CD4-positive, alpha-beta T cell (primary cell): ENCODE results near the gene CTIF. TPM values are rescaled to one million over a fixed set of nuclear protein-coding genes. Genes with fewer than 3 reads are reported as not detected.

Source experiments
- ATAC-seq: fragments of 200-7000 bp; cut with Tn5 transposase; one replicate; pipeline ENCODE4 v1.10.0; 2022; ENCODE audit warnings: mild to moderate bottlenecking; ENCODE audit not compliant: poor library complexity
- CTCF ChIA-PET: fragments of 350-600 bp; sonication (Branson Sonifier 250); formaldehyde crosslinking; loops from one replicate; lab custom pipeline; 2021; ENCODE audit warnings: antibody characterized with exemption, inconsistent platforms; lab: Charles Lee
- POLR2A ChIA-PET: fragments of 350-600 bp; sonication (Branson Sonifier 250); formaldehyde crosslinking; loops from one replicate; lab custom pipeline; 2021; ENCODE audit warnings: antibody characterized with exemption, inconsistent platforms; lab: Charles Lee
- DNase-seq, 14 experiments: peaks; one replicate each; pipeline ENCODE4 v3.0.0-alpha.2; 2013 to 2020; ENCODE audit warnings: mixed read lengths in 2 of 14
- H3K27ac ChIP-seq, 2 donors: one replicate each; pipeline versions ENCODE4 v1.5.1 to v1.7.0; 2013; ENCODE audit warnings: low read length in 2 of 2, low read depth in 1 of 2, mild to moderate bottlenecking in 1 of 2
- H3K27me3 ChIP-seq, 2 experiments: 1 replicate in 1 of 2; 2 replicates in 1 of 2; pipeline versions ENCODE4 v1.6.1 to v1.7.0; 2013; ENCODE audit warnings: low read length in 2 of 2, control low read depth in 1 of 2, mild to moderate bottlenecking in 1 of 2, moderate library complexity in 1 of 2; ENCODE audit not compliant: insufficient read depth in 2 of 2, control insufficient read depth in 1 of 2
- H3K36me3 ChIP-seq: one replicate; pipeline ENCODE4 v1.6.1; 2013; ENCODE audit warnings: low read length, control low read depth; ENCODE audit not compliant: insufficient read depth
- H3K4me1 ChIP-seq: one replicate; pipeline ENCODE4 v1.6.1; 2013; ENCODE audit warnings: low read length, control low read depth; ENCODE audit not compliant: insufficient read depth
- H3K4me3 ChIP-seq: one replicate; pipeline ENCODE4 v1.5.1; 2013; ENCODE audit warnings: mild to moderate bottlenecking, low read length, moderate library complexity
- H3K9me3 ChIP-seq, 2 experiments: 1 replicate in 1 of 2; 2 replicates in 1 of 2; pipeline versions ENCODE4 v1.6.1 to v1.7.0; 2013; ENCODE audit warnings: low read length in 2 of 2, mild to moderate bottlenecking in 2 of 2, control low read depth in 1 of 2, moderate library complexity in 1 of 2; ENCODE audit not compliant: control insufficient read depth in 1 of 2, insufficient read depth in 1 of 2
- H3K27ac Mint-ChIP-seq: one replicate; pipeline ENCODE4 v1.8.0; 2020; ENCODE audit warnings: mixed read lengths
- H3K27me3 Mint-ChIP-seq: one replicate; pipeline ENCODE4 v1.8.0; 2021; ENCODE audit warnings: mixed read lengths
- H3K36me3 Mint-ChIP-seq: one replicate; pipeline ENCODE4 v1.8.0; 2021; ENCODE audit warnings: low read depth, mixed read lengths
- H3K4me1 Mint-ChIP-seq: one replicate; pipeline ENCODE4 v1.8.0; 2021; ENCODE audit warnings: low read depth, mixed read lengths
- H3K4me3 Mint-ChIP-seq: one replicate; pipeline ENCODE4 v1.8.0; 2020; ENCODE audit warnings: mild to moderate bottlenecking, mixed read lengths
- H3K9me3 Mint-ChIP-seq: one replicate; pipeline ENCODE4 v1.8.0; 2020; ENCODE audit warnings: mixed read lengths
- CTCF ChIP-seq: fragments of 200-600 bp; IDR thresholded peaks from one replicate; pipeline ENCODE4 v1.8.0; 2022; ENCODE audit warnings: antibody characterized with exemption, mild to moderate bottlenecking
- intact Hi-C, 2 experiments: fragments of 100-400 bp; cut with DNase I in 1 of 2; cut with micrococcal nuclease in 1 of 2; formaldehyde crosslinking; loops; one replicate each; pipeline versions ENCODE4 v1.15.1 to v1.9.0; 2023 to 2025; cut with DNase I, micrococcal nuclease
- total RNA-seq, 174 experiments: library from RNA in 2 of 174; stranded (reverse) in 2 of 174; gene quantifications; one replicate each; pipeline ENCODE4 v1.2.3 and lab custom pipeline; 2021 to 2026

Gene CTIF
- total RNA-seq, 2 experiments from 2014 or later: 1.1 to 2.9 TPM

- no peak for TF ChIP-seq CTCF
- intact Hi-C loops: no loop called here
- Histone ChIP-seq H3K9me3 (no peaks in the 10 kb centered on the region), H3K4me1 (no peaks in the 10 kb centered on the region), H3K4me3 (no peak overlapping the region), H3K27me3 (no peaks in the 10 kb centered on the region), H3K36me3 (no peaks in the 10 kb centered on the region), H3K27ac (no peak overlapping the region)
- H3K4me1 Mint-ChIP-seq: no peaks in the 10 kb centered on the region
- H3K27ac Mint-ChIP-seq: no peak overlapping the region
- ATAC-seq (no peak), DNase-seq (no peak)
- H3K4me3 Mint-ChIP-seq: no peak overlapping the region
- no peaks in the 10 kb centered on the region for H3K36me3 Mint-ChIP-seq
- peaks cover 5% of the 10 kb centered on the region for H3K27me3 Mint-ChIP-seq
- CTCF ChIA-PET: interaction anchor here (0.7 kb wide), 1 partner anchor 14 kb away, joined by 3 read pairs; no protein-coding TSS in a partner anchor
- POLR2A ChIA-PET: no interaction called here
- no peaks in the 10 kb centered on the region for H3K9me3 Mint-ChIP-seq
Observed at GRCh38 chr18:48631851-48632250, 93.0 kb downstream of the CTIF start.

- ATAC-seq: no peak
- no peaks in the 10 kb centered on the region for H3K36me3 Mint-ChIP-seq
- POLR2A ChIA-PET: no interaction called here
Observed at GRCh38 chr18:48632676-48633257, 93.9 kb downstream of the CTIF start.

GRCh38 chr18:48634491-48634890 lies 95.7 kb downstream of the CTIF start:
- Mint-ChIP-seq H3K4me3 (no peak overlapping the region), H3K27ac (no peak overlapping the region), H3K4me1 (no peaks in the 10 kb centered on the region), H3K36me3 (no peaks in the 10 kb centered on the region), H3K9me3 (no peaks in the 10 kb centered on the region), H3K27me3 (peaks cover 5% of the 10 kb centered on the region)
- Histone ChIP-seq H3K27ac (no peak overlapping the region), H3K27me3 (no peaks in the 10 kb centered on the region), H3K4me3 (no peak overlapping the region), H3K36me3 (no peaks in the 10 kb centered on the region), H3K4me1 (no peaks in the 10 kb centered on the region), H3K9me3 (no peaks in the 10 kb centered on the region)
- DNase-seq (no peak), ATAC-seq (no peak)
- no peak for TF ChIP-seq CTCF
- intact Hi-C loops: no loop called here
- ChIA-PET CTCF (no interaction called here), POLR2A (no interaction called here)

More at GRCh38 chr18:48632676-48633257, 93.9 kb downstream of the CTIF start:
- H3K4me3 Mint-ChIP-seq: no peak overlapping the region
- H3K27ac Mint-ChIP-seq: no peak overlapping the region
- no peak overlapping the region for H3K4me3 ChIP-seq
- H3K36me3 ChIP-seq: no peaks in the 10 kb centered on the region
- H3K27me3 ChIP-seq: no peaks in the 10 kb centered on the region
- intact Hi-C loops: no loop called here
- no peak overlapping the region for H3K27ac ChIP-seq
- no peak for DNase-seq
- no peaks in the 10 kb centered on the region for H3K4me1 ChIP-seq
- no peaks in the 10 kb centered on the region for H3K9me3 Mint-ChIP-seq
- no peaks in the 10 kb centered on the region for H3K4me1 Mint-ChIP-seq
- H3K9me3 ChIP-seq: no peaks in the 10 kb centered on the region
- H3K27me3 Mint-ChIP-seq: peaks cover 5% of the 10 kb centered on the region
- no peak for TF ChIP-seq CTCF
- CTCF ChIA-PET: no interaction called here
